DMS 273 (cell line): ENCODE results near the gene ERICH6.

Experiments
- DNase-seq: peaks from one replicate; lab custom pipeline; 2025; ENCODE audit not compliant: unreplicated experiment; lab: John Stamatoyannopoulos, UW

Gene ERICH6

DNA sequence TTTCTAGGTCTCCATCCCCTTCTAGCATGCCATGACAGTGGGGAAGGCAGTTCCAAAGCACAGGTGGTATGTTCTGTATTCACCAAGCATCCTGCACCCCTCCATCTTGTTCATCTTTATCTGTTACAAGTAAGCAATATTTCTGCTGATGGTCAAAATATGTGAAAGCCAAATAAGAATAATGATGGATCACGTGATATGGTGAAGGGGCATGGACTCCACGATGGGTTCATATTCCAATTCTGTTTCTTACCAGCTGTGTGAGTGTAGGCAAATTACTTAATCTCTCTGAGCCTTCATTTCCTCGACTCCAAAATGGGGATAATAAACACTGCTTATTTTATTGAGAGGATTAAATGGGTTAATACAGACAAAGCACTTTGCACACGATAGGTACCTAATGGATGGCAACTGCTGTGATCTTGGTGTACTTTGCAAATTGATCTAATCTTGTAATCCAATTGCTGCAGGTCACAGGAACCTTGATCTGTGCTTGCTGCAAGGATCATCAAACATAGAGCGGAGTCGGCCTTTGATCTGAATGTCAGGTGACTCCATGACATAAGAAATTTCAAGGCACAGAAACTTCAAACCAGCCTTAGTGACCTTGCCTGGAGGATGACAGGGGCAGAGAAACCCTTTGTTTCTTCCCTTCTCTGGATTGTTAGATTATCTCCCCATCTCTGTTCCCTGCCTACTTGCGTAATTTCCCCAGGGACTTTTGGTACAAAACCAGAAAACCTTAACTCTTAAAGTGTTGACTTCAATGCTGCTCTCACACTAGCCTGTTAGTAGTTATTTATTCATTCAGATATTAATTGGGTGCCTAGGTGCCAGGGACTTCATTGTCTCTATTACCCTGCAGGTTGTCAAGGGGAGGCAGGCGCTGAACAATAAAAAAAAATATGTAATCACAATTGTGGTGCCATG lies 33.4 kb upstream of the ERICH6 start:
- DNase-seq: no peak

DNA sequence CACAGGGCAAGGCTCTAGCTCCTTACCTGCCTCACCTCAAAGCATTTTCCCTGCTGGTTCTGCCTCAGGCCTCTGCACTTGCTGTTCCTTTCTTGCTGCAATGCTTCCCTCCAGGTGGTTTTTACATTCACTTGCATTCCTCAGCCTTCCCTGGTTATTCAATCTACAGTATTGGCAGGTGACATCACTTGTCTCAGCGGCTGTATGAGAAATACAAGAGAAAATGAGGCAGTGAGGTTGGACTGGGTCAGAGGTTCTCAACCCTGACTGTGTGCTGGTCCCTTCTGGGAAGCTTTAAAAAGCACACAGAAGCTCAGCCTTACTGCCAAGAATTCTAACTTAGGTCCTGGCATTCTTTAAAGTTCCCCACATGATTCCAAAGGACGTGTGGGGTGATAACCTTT lies 32.6 kb upstream of the ERICH6 start:
- no peak for DNase-seq

DNA sequence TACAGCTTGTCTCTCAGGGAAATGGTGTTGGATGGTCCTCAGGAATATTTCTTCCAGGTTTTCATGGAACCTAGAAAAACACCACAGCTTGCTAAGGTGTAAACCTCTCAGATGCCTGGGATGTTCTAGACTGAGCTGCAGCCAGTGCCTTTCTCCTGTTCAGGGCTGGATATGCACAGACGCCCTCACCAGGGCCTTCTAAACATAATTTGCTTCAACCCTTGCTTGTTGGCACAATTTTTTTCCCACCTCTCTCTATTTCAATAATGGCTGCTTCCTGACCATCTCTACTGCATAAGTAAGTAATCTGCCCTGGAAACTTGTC lies 31.0 kb upstream of the ERICH6 start:
- no peak for DNase-seq

DNA sequence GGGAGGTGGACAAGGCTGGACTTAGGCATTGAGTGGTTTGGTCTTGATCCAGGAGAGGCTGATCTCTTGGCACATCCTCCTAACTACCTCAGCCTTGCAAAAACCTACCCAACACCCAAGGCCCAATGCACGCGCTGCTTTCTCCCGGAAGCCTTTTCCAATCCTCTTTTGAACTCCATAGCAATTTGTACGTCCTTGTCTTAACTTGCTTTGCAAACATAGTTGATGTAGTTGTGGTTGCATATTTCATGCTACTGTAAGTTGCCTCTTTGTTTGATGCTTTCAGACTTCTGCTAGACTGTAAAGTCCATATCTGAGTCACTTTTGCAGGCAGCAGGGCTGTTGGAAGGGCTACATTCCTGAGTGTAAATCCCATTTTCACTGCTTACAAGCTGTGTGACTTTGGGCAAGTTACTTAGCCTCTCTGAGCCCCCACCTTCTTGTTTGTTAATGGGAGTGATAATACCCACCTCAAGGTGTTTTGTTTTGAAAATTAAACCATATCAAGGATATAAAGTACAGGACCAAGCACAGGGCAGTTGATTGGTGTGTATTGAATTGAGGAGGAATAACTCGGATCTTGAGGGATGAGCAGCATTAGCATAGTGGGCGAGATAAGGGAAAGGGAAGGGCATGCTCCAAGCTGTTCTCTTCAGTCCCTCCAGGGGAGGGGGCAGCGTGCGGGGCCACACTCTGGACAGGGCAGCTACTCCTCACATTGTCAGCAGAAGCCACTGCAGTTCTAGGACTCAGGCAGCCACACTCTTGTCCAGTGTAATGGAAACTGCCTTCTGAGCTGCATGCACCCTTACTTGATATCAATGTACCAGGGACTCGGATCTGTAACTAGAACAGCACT lies 30.4 kb upstream of the ERICH6 start:
- DNase-seq: no peak

DNA sequence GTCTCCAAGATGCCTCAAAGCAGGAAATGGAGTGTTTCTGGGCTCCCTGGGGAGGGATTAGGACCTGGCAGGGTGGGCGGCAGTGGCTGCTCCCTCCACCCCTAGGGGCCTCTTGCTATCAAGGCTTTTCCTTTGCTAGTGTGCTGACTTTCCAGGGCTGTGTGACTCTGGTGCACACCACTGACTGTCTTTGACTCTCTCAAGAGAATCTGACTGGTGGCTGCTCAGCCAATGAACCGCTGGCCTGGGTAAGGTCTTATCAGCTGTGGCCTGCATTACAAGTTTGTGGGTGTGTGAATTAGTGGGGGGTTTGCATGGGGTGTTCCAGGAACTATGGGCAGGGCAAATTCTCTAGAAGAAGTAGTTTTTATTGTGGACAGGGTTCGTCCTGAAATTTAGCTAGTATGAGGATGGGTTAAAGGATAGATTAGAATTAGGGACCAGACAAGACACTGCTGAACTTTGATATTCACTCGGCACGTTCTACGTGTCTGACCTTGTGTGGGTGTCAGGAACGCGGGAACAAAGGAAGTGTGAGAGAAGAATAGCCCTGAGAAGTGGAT lies 29.7 kb upstream of the ERICH6 start:
- DNase-seq: no peak

DNA sequence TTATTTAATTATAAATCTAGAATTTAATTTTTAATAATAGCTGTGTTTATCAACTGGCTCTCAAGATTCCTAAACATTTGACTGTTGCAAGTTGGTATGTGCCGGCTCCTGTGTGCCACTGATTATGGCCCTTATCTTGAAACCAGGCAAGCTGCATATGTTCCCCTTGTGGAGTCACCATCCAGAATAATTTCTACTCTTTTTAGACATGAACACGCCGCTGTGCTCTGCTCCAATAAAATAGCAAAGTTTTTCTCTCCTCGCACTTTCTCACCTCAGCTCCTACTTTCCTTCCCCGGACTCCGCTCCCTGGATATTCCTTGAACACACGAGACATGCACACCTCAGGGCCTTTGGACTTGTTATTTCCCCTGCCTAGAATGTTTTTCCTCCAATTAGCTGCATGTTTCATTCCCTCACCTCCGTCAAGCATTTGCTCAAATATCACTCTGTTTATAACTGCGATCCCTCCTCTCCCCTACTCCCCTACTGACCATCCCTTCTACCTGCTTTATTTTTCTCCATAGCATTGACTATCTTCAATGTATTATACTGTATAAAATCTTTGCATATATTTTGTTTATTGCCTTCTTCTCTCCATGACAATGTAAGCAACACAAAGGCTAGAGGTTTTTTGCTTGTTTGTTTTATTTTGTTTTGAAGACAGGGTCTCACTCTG lies 26.1 kb upstream of the ERICH6 start:
- DNase-seq: no peak

DNA sequence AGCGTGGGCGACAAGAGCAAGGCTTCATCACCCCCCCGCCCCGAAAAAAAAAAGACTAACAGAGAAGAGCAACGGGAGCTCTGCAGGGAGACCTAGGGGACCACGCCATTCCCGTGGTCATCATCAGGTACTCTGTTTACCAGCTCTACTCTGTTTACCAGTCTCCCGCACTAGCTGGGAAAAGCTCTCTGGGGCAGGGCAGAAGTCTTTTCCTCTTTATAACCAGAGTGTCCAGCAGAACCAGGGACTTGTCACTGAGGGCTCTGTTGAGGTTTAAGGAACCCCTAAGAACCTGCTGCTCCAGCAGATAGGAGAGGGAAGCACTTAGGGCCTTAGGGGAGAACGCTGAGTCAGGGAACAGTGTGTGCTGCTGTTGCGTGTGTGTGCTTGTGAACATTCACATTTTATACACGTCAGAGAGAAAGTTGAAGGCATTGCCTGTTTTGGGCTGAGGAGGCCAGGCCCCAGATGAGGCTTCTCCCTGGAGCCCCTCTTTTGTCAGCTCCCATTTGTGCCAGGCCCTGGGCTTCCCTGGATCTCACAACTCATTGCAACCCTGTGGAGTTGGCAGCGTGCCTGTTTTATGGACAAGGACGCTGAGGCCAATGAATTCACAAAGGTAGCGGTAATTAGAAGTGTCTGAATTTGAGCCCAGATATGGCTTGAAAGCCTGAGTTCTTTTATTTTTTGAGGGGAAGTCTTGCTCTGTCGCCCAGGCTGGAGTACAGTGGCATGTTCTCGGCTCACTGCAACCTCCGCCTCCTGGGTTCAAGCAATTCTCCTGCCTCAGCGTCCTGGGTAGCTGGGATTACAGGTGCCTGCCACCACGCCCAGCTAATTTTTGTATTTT lies 24.2 kb upstream of the ERICH6 start:
- no peak for DNase-seq

DNA sequence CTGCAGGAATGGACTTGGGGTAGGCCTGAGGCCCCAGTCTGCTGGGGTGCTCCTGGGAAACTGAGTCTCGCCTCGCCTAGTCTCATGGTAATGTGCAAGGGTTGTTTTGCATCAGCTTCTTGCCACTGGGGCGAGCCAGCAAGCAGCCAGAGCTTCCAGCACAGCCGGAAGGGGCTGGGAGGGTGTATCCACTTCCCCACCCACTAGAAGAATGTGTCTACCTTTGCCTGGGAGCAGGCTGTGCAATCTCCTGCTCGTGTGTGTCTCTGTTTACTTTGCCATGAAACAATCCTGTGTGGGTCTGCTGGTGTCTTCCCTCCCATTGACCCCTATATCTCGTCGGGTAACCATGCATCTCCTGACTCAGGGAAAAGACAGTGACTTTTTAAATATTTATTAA lies 21.8 kb upstream of the ERICH6 start:
- no peak for DNase-seq

DNA sequence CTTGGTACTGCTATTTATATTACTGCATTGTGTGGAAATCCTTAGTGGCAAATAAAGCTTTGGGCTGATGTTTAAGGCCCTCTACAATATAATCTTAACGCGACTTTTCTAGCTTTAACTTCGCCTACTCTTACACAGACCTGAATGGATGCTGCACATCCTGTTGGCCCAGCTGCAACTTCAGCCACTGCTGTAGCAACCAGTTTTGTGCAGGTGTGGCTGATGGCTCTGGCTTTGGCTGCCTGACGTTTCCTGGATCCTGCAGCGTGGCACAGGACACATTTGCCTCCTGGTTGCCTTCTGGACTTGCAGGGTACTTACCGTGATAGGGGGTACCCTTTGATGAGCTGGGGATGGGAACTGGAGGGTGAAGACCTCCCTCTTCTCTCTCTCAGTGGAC lies 20.2 kb upstream of the ERICH6 start:
- no peak for DNase-seq

DNA sequence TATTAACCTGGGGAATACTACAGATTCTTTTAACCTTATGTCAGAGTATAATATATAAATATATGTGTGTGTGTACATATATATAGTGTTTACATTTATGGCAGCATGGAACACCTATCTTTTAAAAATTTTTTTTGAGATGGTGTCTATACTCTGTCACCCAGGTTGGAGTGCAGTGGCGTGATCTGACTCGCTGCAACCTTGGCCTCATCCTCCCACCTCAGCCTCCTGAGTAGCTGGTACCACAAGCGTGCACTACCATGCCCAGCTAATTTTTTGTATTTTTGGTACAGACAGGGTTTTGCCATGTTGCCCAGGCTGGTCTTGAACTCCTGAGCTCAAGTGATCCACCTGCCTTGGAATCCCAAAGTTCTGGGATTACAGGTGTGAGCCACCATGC lies 18.5 kb upstream of the ERICH6 start:
- DNase-seq: no peak

DNA sequence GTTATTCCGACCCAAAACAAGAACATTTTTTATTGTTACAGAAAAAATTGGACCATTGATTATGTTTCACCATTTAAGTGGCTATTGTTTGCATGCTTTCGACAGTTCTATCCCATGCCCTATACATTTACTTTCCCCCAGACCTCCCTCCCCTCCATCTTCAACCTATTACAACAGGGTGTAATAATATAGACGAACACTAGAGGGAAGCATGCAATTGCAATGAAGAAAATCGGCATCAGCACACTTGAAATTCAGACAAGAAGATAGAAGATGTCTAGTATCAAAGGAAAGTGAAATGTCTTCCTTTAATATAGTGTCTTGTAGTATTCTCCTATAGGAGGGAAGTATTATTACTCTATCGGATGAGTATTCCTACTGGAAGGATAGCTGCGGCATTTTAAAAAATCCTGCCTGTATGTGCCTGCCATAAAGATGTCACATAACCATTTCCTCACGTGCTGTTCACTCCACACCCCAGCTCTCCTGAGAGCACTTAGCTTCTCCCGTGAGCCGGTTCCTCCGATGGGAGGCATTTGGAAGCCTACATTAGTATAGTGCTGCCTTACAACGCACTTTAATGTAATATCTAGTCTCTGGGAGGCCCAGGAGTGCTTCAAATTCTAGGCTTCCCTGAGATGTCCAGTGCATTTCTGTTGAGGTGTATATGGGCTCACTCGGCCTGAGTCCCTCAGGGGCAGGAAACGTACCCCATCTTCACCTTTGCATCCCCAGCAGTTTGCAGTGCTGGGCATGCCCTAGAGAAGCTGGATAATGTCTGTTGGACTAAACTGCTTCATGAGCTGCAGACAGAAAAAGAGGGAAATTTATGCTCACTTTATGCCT lies 17.8 kb upstream of the ERICH6 start:
- peak; percentile 85 for DNase-seq

DNA sequence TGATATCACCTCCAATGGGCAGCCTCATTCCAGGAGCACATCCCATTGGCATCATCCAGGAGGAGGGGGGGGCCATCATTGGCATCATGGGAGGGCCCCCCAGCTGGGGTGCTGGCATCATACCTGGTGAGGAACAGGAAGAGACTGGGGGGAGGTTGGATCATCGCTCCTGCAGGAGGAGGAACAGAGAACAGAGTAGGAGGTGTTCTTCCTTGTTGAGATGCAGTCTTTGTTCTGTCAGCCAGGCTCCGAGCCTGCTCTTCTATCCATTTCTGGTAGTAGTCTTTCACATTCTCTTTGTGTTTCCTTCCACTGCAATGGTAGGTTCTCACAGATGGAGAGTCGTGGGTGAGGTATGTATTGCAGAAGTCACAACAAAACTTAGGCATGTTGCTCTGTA lies 16.7 kb upstream of the ERICH6 start:
- DNase-seq: no peak

DNA sequence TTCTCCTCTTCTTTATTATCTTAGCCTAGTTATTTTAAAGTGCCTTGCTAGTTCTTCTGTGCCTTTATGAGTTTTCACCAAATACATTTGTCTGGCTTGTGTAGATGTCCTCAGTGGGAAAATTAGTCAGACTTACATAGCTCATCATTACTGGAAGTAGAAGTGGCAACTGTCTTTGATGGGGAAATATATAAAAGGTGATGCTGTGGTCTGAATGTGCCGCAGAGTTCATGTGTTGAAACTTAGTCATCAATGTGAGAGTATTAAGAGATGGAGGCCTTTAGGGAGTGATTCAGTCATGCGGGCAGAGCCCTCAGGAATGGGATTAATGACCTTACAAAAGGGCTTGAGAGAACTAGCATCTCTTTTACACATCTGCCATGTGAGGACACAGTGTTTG lies 6.4 kb upstream of the ERICH6 start:
- no peak for DNase-seq

DNA sequence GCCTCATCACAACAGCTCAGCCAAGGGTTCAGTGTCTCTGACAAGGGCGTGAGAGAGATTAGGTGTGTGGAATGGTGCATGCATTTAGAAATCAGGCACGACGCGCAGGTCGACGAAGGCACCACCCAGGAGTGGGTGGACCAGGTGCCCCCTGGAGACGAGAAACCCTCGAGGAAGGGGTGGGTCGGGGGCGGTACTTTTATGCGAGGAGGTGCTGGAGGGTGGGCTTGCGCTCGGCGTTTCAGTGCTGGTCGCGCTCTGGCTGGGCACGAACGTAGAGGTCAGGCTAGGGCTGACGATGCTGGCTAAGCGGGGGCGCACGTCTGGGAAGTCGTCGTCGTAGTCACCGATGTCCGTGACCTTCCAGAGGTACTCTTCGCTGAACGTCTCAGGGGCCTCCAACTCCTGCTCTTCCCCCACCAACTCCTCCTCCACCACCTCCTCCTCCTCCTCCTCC lies 393 bp downstream of the ERICH6 start:
- peak; percentile 55 for DNase-seq

DNA sequence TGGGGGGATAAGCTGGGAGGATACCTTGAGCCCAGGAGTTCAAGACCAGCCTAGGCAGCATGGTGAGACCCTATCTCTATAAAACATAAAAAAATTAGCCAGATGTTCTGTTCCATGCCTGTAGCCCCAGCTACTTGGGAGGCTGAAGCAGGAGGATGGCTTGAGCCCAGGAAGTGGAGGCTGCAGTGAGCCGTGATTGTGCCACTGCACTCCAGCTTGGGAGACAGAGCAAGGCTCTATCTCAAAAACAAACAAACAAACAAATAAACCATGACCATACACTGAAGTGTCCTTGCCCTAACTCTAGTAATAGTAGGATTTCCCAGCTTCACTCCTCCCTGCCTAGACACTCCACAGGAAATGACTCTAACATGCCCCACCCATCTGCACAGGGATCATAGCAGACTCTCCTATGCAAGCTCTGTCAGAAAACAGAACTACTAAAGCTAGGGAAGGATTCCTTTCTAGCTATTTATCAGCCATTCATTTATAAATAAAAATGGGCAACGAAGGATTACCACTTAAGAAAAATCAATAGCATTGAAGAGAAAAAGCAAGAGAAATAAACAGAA lies 4.6 kb downstream of the ERICH6 start:
- no peak for DNase-seq

DNA sequence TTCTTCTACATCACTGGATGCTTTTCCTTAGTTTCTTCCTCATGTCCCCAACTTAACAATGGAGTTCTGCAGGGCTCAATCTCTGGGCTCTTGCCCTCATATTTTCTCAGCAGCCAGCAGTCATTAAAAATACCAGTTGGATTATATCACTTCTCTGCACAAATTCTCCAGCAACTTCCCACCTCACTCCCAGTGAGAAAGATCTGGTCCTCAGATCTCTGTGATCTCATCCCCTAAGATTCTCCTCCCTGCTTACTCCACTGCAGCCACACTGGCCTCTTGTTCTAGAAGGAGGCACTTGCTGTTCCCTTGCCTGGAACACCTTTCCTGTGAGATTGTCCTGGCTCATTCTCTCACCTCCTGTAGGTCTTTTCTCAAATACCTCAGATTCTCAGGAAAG lies 6.1 kb downstream of the ERICH6 start:
- no peak for DNase-seq

DNA sequence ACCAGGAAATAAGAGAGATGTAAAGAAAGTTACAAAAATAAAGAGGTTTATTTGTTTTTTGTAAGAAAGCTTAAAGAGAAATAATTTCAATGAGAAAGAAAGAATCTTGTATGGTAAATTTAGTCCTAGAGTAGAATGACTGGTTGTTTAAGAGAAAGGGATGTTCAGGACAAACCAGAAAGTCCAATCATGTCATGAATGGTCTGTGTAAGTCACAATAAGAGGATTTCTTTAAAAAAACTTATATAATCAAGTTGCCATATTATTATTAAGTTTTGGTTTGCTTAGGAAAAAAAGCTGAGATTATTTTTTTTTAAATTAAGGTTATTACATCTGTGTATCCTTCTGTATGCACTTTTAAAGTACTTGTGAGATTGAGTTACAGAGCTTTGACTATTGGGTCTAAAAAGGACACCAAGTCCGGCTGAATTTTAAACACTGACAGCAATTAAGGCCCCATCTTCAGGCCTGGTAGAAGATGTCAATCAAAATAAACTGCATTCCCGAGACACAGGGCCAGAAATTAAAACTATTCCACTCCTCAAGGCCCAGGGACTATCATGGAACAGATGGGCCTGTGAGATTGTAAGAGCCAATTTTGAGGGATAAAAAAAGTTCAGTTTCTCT lies 12.2 kb downstream of the ERICH6 start:
- DNase-seq: peak; percentile 23

DNA sequence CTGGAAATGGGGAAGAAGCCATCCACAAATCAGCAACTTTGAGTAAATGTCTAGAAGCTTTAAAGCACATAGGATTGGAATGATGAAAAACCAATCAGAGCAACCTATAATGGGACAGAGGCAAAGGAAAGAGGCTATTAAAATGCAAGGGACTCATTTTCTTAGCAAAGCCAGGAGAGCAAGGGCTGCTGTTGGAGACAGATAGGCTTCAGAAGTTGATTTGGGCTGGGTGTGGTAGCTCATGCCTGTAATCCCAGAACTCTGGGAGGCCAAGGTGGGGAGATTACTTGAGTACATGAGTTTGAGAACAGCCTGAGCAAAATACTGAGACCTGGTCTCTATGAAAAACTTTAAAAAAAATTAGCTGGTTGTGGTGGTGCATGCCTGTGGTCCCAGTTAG lies 16.1 kb downstream of the ERICH6 start:
- DNase-seq: no peak

DNA sequence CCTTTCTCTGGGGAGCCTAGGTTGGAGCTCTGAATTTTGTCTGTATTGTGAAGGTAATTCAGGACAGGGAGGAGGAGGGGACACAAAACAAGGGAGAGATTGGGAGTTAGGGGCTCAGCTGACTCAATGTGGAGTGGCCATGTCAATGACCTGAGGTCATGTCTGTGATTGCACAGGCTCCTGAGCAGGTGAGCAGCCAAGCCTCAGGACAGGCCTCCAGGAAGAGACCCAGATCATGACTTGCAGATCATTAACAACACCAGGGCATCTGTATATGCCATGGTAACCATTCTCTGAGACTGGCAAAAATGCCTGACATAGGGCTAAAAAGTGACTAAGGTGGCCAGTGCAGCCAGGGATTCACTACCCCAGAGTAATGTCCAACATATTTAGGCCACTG lies 20.9 kb downstream of the ERICH6 start:
- DNase-seq: no peak
